ENCODE data around the gene WWOX.

Gene WWOX

GRCh38 chr16:78224342-78224741 lies 124.9 kb downstream of the WWOX start:
- no peaks in the 10 kb centered on the region for H3K79me2 ChIP-seq (ENCODE audit: insufficient read depth, low read length)
- DNase-seq (no peak), ATAC-seq (ENCODE audit: insufficient read depth, low read depth) (no peak)
- H3K27ac ChIP-seq (ENCODE audit: low read length), result no peak overlapping the region
- H3K9ac ChIP-seq (ENCODE audit: low read depth, low read length), result no peak overlapping the region
- no peak overlapping the region for H2AFZ ChIP-seq (ENCODE audit: low read depth, low read length)
- H3K36me3 ChIP-seq (ENCODE audit: insufficient read depth, low read length), result no peaks in the 10 kb centered on the region
- H4K20me1 ChIP-seq (ENCODE audit: insufficient read depth, low read length), result no peaks in the 10 kb centered on the region
- H3K4me2 ChIP-seq (ENCODE audit: insufficient read depth, low read length), result no peak overlapping the region
- H3K4me1 ChIP-seq (ENCODE audit: insufficient read depth, low read length), result no peaks in the 10 kb centered on the region
- no peaks in the 10 kb centered on the region for H3K27me3 ChIP-seq (ENCODE audit: insufficient read depth, low read length, poor library complexity)
- no peak for TF ChIP-seq EZH2 (IDR thresholded peaks at IDR 0.05; ENCODE audit: borderline replicate concordance, low read depth, low read length, severe bottlenecking)
- TF ChIP-seq, protein P1, sequence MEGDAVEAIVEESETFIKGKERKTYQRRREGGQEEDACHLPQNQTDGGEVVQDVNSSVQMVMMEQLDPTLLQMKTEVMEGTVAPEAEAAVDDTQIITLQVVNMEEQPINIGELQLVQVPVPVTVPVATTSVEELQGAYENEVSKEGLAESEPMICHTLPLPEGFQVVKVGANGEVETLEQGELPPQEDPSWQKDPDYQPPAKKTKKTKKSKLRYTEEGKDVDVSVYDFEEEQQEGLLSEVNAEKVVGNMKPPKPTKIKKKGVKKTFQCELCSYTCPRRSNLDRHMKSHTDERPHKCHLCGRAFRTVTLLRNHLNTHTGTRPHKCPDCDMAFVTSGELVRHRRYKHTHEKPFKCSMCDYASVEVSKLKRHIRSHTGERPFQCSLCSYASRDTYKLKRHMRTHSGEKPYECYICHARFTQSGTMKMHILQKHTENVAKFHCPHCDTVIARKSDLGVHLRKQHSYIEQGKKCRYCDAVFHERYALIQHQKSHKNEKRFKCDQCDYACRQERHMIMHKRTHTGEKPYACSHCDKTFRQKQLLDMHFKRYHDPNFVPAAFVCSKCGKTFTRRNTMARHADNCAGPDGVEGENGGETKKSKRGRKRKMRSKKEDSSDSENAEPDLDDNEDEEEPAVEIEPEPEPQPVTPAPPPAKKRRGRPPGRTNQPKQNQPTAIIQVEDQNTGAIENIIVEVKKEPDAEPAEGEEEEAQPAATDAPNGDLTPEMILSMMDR (IDR thresholded peaks at IDR 0.05; ENCODE audit: borderline replicate concordance, extremely low read depth, low read length, poor library complexity, severe bottlenecking), result no peak
- no peaks in the 10 kb centered on the region for H3K9me3 ChIP-seq (ENCODE audit: insufficient read depth, low read length, severe bottlenecking)
- no peak overlapping the region for H3K4me3 ChIP-seq (ENCODE audit: low read depth in 1 of 2, low read length in 2 of 2)

- ATAC-seq (ENCODE audit: insufficient read depth, low read depth) (no peak), DNase-seq (no peak)
- no peak overlapping the region for H3K9ac ChIP-seq (ENCODE audit: low read depth, low read length)
- H3K4me2 ChIP-seq (ENCODE audit: insufficient read depth, low read length), result no peak overlapping the region
- H3K4me3 ChIP-seq (ENCODE audit: low read depth in 1 of 2, low read length in 2 of 2), result no peak overlapping the region
- H4K20me1 ChIP-seq (ENCODE audit: insufficient read depth, low read length), result no peaks in the 10 kb centered on the region
- no peaks in the 10 kb centered on the region for H3K36me3 ChIP-seq (ENCODE audit: insufficient read depth, low read length)
- H3K4me1 ChIP-seq (ENCODE audit: insufficient read depth, low read length), result no peaks in the 10 kb centered on the region
- no peaks in the 10 kb centered on the region for H3K79me2 ChIP-seq (ENCODE audit: insufficient read depth, low read length)
- H3K27ac ChIP-seq (ENCODE audit: low read length), result no peak overlapping the region
- TF ChIP-seq, protein P1 (IDR thresholded peaks at IDR 0.05; ENCODE audit: borderline replicate concordance, extremely low read depth, low read length, poor library complexity, severe bottlenecking), result no peak
- TF ChIP-seq EZH2 (IDR thresholded peaks at IDR 0.05; ENCODE audit: borderline replicate concordance, low read depth, low read length, severe bottlenecking), result no peak
- H3K27me3 ChIP-seq (ENCODE audit: insufficient read depth, low read length, poor library complexity), result no peaks in the 10 kb centered on the region
- H2AFZ ChIP-seq (ENCODE audit: low read depth, low read length), result no peak overlapping the region
- H3K9me3 ChIP-seq (ENCODE audit: insufficient read depth, low read length, severe bottlenecking), result no peaks in the 10 kb centered on the region
These were observed 126.5 kb downstream of the WWOX start for GRCh38 chr16:78225919-78226318.

- Histone ChIP-seq H3K27ac (ENCODE audit: low read length) (no peak overlapping the region), H3K9me3 (ENCODE audit: insufficient read depth, low read length, severe bottlenecking) (no peaks in the 10 kb centered on the region), H3K36me3 (ENCODE audit: insufficient read depth, low read length) (no peaks in the 10 kb centered on the region), H3K4me1 (ENCODE audit: insufficient read depth, low read length) (no peaks in the 10 kb centered on the region), H3K4me3 (ENCODE audit: low read depth in 1 of 2, low read length in 2 of 2) (no peak overlapping the region), H3K4me2 (ENCODE audit: insufficient read depth, low read length) (no peak overlapping the region), H3K9ac (ENCODE audit: low read depth, low read length) (no peak overlapping the region), H2AFZ (ENCODE audit: low read depth, low read length) (no peak overlapping the region), H4K20me1 (ENCODE audit: insufficient read depth, low read length) (no peaks in the 10 kb centered on the region), H3K79me2 (ENCODE audit: insufficient read depth, low read length) (no peaks in the 10 kb centered on the region), H3K27me3 (ENCODE audit: insufficient read depth, low read length, poor library complexity) (no peaks in the 10 kb centered on the region)
- ATAC-seq (ENCODE audit: insufficient read depth, low read depth) (peak; percentile 52; the same call in 1 of the 3 replicates), DNase-seq (no peak)
- TF ChIP-seq EZH2 (IDR thresholded peaks at IDR 0.05; ENCODE audit: borderline replicate concordance, low read depth, low read length, severe bottlenecking), result no peak
- TF ChIP-seq, protein P1 (IDR thresholded peaks at IDR 0.05; ENCODE audit: borderline replicate concordance, extremely low read depth, low read length, poor library complexity, severe bottlenecking), result peak; percentile 43
These were observed 128.4 kb downstream of the WWOX start for GRCh38 chr16:78227855-78228254.

DNA sequence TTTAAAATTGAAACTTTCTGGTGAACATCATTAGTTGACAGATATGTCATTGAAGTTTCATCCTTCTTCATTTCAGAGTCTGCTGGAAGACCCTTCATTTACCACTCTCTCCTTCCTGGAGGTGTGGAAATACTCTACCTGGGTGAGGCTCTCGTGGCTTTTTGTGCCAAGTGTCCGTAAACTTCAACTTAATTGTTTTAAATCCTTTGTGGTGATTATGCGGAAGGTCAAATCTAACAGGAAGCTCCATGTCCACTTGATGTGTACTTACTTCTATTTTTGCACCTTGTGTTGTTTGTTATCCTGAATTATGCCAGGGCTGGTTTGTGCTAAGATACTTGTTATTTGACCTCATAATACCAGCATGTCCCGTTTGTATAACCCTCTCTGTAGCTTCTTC lies 129.2 kb downstream of the WWOX start:
- Histone ChIP-seq H3K9me3 (ENCODE audit: insufficient read depth, low read length, severe bottlenecking) (no peaks in the 10 kb centered on the region), H3K4me1 (ENCODE audit: insufficient read depth, low read length) (no peaks in the 10 kb centered on the region), H3K36me3 (ENCODE audit: insufficient read depth, low read length) (no peaks in the 10 kb centered on the region), H3K79me2 (ENCODE audit: insufficient read depth, low read length) (no peaks in the 10 kb centered on the region), H2AFZ (ENCODE audit: low read depth, low read length) (no peak overlapping the region), H3K4me2 (ENCODE audit: insufficient read depth, low read length) (no peak overlapping the region), H3K9ac (ENCODE audit: low read depth, low read length) (no peak overlapping the region), H4K20me1 (ENCODE audit: insufficient read depth, low read length) (no peaks in the 10 kb centered on the region), H3K4me3 (ENCODE audit: low read depth in 1 of 2, low read length in 2 of 2) (no peak overlapping the region), H3K27me3 (ENCODE audit: insufficient read depth, low read length, poor library complexity) (no peaks in the 10 kb centered on the region), H3K27ac (ENCODE audit: low read length) (no peak overlapping the region)
- ATAC-seq (ENCODE audit: insufficient read depth, low read depth) (no peak), DNase-seq (no peak)
- TF ChIP-seq, protein P1 (IDR thresholded peaks at IDR 0.05; ENCODE audit: borderline replicate concordance, extremely low read depth, low read length, poor library complexity, severe bottlenecking), result no peak
- TF ChIP-seq EZH2 (IDR thresholded peaks at IDR 0.05; ENCODE audit: borderline replicate concordance, low read depth, low read length, severe bottlenecking), result no peak
